WTC11 (cell line): Measurements from ENCODE around the gene IL20RA. TPM values are rescaled to one million over a fixed set of nuclear protein-coding genes. Genes with fewer than 3 reads are reported as not detected.

ENCODE experiments used
- ATAC-seq: fragments of 200-7000 bp; cut with Tn5 transposase; 2 replicates; pipeline ENCODE4 v1.10.0; 2021; ENCODE audit warnings: mild to moderate bottlenecking, moderate library complexity
- CTCF ChIA-PET: fragments of 300-600 bp; sonication (Branson Sonifier 250); formaldehyde crosslinking; loops from one replicate; lab custom pipeline; 2021; ENCODE audit warnings: antibody characterized with exemption; lab: Charles Lee
- POLR2A ChIA-PET: fragments of 350-600 bp; sonication (Branson Sonifier 250); formaldehyde crosslinking; loops from one replicate; lab custom pipeline; 2021; ENCODE audit warnings: antibody characterized with exemption; lab: Charles Lee
- DNase-seq: peaks from one replicate; pipeline ENCODE4 v3.0.0; 2021; ENCODE audit warnings: low spot score
- H3K27ac Mint-ChIP-seq: 2 replicates; pipeline ENCODE4 v1.8.0; 2021; ENCODE audit warnings: mixed read lengths
- H3K27me3 Mint-ChIP-seq: 2 replicates; pipeline ENCODE4 v1.8.0; 2021; ENCODE audit warnings: low read depth, mild to moderate bottlenecking, moderate library complexity, mixed read lengths
- H3K36me3 Mint-ChIP-seq: 2 replicates; pipeline ENCODE4 v1.8.0; 2021; ENCODE audit warnings: mixed read lengths
- H3K4me1 Mint-ChIP-seq: 2 replicates; pipeline ENCODE4 v1.8.0; 2022; ENCODE audit warnings: mixed read lengths
- H3K4me3 Mint-ChIP-seq: 2 replicates; pipeline ENCODE4 v1.8.0; 2021; ENCODE audit warnings: mild to moderate bottlenecking, moderate library complexity, mixed read lengths
- H3K9me3 Mint-ChIP-seq: 2 replicates; pipeline ENCODE4 v1.8.0; 2021; ENCODE audit warnings: mixed read lengths
- ATF1 ChIP-seq: sonication (generic); formaldehyde crosslinking; IDR thresholded peaks from 2 replicates; pipeline ENCODE4 v1.8.1; 2023; ENCODE audit warnings: mild to moderate bottlenecking, moderate library complexity, missing genetic modification reagents
- CBFB ChIP-seq: sonication (generic); formaldehyde crosslinking; IDR thresholded peaks from 2 replicates; pipeline ENCODE4 v1.8.1; 2022; ENCODE audit warnings: mild to moderate bottlenecking, low read depth, missing genetic modification reagents
- EMX1 ChIP-seq: fragments of 250-450 bp; sonication (Bioruptor Pico); IDR thresholded peaks from 2 replicates; pipeline ENCODE4 v1.8.0; 2021; ENCODE audit warnings: mild to moderate bottlenecking
- GTF2I ChIP-seq: fragments of 250-450 bp; sonication (Bioruptor Pico); conservative IDR thresholded peaks from 2 replicates; pipeline ENCODE4 v1.4.0; 2021; ENCODE audit warnings: mild to moderate bottlenecking
- IRF2 ChIP-seq: sonication (generic); formaldehyde crosslinking; IDR thresholded peaks from 2 replicates; pipeline ENCODE4 v1.8.0; 2022; ENCODE audit warnings: low read depth, missing genetic modification reagents, borderline replicate concordance
- JUN ChIP-seq: sonication (generic); formaldehyde crosslinking; IDR thresholded peaks from 2 replicates; pipeline ENCODE4 v1.8.0; 2023; ENCODE audit warnings: mild to moderate bottlenecking, missing genetic modification reagents
- MYBL2 ChIP-seq: sonication (generic); formaldehyde crosslinking; IDR thresholded peaks from 2 replicates; pipeline ENCODE4 v1.8.1; 2023; ENCODE audit warnings: mild to moderate bottlenecking, moderate library complexity, missing genetic modification reagents
- NR3C1 ChIP-seq: sonication (generic); formaldehyde crosslinking; conservative IDR thresholded peaks from 2 replicates; pipeline ENCODE4 v1.8.1; 2023; ENCODE audit warnings: low read depth, mild to moderate bottlenecking, missing genetic modification reagents
- OVOL2 ChIP-seq: fragments of 250-450 bp; sonication (Bioruptor Pico); IDR thresholded peaks from 2 replicates; pipeline ENCODE4 v1.9.0; 2021; ENCODE audit warnings: mild to moderate bottlenecking, borderline replicate concordance
- PRRX2 ChIP-seq: fragments of 250-450 bp; sonication (Bioruptor Pico); IDR thresholded peaks from 2 replicates; pipeline ENCODE4 v1.8.0; 2021; ENCODE audit warnings: mild to moderate bottlenecking
- ZNF121 ChIP-seq: sonication (generic); formaldehyde crosslinking; IDR thresholded peaks from 2 replicates; pipeline ENCODE4 v1.8.0; 2023; ENCODE audit warnings: missing genetic modification reagents
- ZNF138 ChIP-seq: sonication (generic); formaldehyde crosslinking; conservative IDR thresholded peaks from 2 replicates; pipeline ENCODE4 v1.8.1; 2022; ENCODE audit warnings: mild to moderate bottlenecking, moderate library complexity, missing genetic modification reagents
- ZNF219 ChIP-seq: sonication (generic); formaldehyde crosslinking; IDR thresholded peaks from 2 replicates; pipeline ENCODE4 v1.8.0; 2023; ENCODE audit warnings: missing genetic modification reagents, mild to moderate bottlenecking, borderline replicate concordance
- ZNF232 ChIP-seq: sonication (generic); formaldehyde crosslinking; IDR thresholded peaks from 2 replicates; pipeline ENCODE4 v1.8.0; 2022; ENCODE audit warnings: mild to moderate bottlenecking, missing genetic modification reagents
- ZNF423 ChIP-seq: fragments of 250-450 bp; sonication (Bioruptor Pico); IDR thresholded peaks from 2 replicates; pipeline ENCODE4 v2.1.2; 2022; ENCODE audit warnings: mild to moderate bottlenecking, moderate library complexity
- total RNA-seq: library from RNA; stranded (reverse); gene quantifications from 3 replicates; pipeline ENCODE4 v1.2.3, GENCODE V29; 2021
- TF ChIP-seq, protein P1 (sequence below): fragments of 250-450 bp; sonication (Bioruptor Pico); IDR thresholded peaks from 2 replicates; pipeline ENCODE4 v1.9.0; 2021; ENCODE audit warnings: moderate library complexity, mild to moderate bottlenecking, inconsistent platforms, borderline replicate concordance
- TF ChIP-seq, protein P2 (sequence below): sonication (generic); formaldehyde crosslinking; conservative IDR thresholded peaks from 2 replicates; pipeline ENCODE4 v1.8.1; 2022; ENCODE audit warnings: mild to moderate bottlenecking, missing genetic modification reagents
- TF ChIP-seq, protein P3 (sequence below): fragments of 250-450 bp; sonication (Bioruptor Pico); IDR thresholded peaks from 2 replicates; pipeline ENCODE4 v2.1.2; 2022; ENCODE audit warnings: mild to moderate bottlenecking, moderate library complexity
- TF ChIP-seq, protein P4 (sequence below): sonication (generic); formaldehyde crosslinking; IDR thresholded peaks from 2 replicates; pipeline ENCODE4 v1.8.1; 2023; ENCODE audit warnings: mild to moderate bottlenecking, missing genetic modification reagents, moderate library complexity
- TF ChIP-seq, protein P5 (sequence below): fragments of 250-450 bp; sonication (Bioruptor Pico); IDR thresholded peaks from 2 replicates; pipeline ENCODE4 v1.9.0; 2021; ENCODE audit warnings: mild to moderate bottlenecking

The IL20RA gene
- total RNA-seq, 1 experiment from 2014 or later, result 1.3 TPM

DNA sequence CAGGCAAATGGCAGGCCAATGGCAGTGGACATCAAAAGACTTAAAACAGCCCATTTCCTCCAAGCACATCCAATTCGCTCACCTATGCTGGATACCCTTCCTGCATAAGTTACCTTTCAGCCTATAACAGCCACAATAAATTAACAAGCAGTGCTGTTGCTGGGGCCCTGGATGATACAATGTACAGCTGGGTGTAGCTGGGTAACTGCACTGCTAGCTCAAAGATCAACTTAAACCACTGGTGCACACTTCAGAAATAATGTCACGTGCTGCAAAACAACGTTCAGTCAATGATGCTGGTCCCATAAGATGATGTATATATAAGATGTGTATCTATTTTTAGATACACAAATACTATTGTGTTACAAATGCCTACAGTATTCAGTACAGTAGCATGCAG, 13.6 kb downstream of the IL20RA start (continued):
- TF ChIP-seq, protein P1, sequence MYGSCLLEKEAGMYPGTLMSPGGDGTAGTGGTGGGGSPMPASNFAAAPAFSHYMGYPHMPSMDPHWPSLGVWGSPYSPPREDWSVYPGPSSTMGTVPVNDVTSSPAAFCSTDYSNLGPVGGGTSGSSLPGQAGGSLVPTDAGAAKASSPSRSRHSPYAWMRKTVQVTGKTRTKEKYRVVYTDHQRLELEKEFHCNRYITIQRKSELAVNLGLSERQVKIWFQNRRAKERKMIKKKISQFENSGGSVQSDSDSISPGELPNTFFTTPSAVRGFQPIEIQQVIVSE (CRISPR knock-in tag), result no peak
- TF ChIP-seq ZNF219 (CRISPR knock-in tag) (no peak), ZNF232 (CRISPR knock-in tag) (no peak), ZNF121 (CRISPR knock-in tag) (no peak), NR3C1 (CRISPR knock-in tag) (no peak)

DNA sequence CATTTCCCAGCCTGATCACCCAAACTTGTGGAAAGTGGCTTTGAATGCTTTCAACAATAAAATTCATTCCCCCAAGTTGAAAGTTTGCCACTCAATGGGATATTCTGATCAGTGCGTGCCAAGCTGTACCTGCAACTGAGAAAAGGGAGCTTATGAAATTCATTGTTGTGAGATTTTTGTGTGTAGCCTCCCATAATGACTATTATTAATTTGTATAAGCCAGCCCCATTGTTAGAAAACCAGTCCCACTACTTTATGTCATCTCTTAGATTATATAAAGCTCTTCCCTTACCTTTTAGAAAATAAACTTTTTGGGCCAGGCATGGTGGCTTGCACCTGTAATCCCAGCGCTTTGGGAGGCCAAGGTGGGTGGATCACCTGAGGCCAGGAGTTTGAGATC, 15.9 kb downstream of the IL20RA start:
- H3K4me1 Mint-ChIP-seq, result no peaks in the 10 kb centered on the region
- no peaks in the 10 kb centered on the region for H3K27me3 Mint-ChIP-seq
- H3K9me3 Mint-ChIP-seq, result peaks cover 6% of the 10 kb centered on the region; the same call in 1 of the 2 replicates
- no peaks in the 10 kb centered on the region for H3K36me3 Mint-ChIP-seq
- no peak overlapping the region for H3K27ac Mint-ChIP-seq
- TF ChIP-seq ZNF423 (CRISPR knock-in tag) (no peak), CBFB (no peak), ZNF138 (CRISPR knock-in tag) (no peak), MYBL2 (no peak), JUN (CRISPR knock-in tag) (no peak), OVOL2 (CRISPR knock-in tag) (no peak), EMX1 (CRISPR knock-in tag) (no peak), ATF1 (CRISPR knock-in tag) (no peak), PRRX2 (no peak), IRF2 (CRISPR knock-in tag) (no peak), GTF2I (CRISPR knock-in tag) (no peak)
- TF ChIP-seq, protein P2, sequence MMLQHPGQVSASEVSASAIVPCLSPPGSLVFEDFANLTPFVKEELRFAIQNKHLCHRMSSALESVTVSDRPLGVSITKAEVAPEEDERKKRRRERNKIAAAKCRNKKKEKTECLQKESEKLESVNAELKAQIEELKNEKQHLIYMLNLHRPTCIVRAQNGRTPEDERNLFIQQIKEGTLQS, result no peak
- TF ChIP-seq, protein P3, sequence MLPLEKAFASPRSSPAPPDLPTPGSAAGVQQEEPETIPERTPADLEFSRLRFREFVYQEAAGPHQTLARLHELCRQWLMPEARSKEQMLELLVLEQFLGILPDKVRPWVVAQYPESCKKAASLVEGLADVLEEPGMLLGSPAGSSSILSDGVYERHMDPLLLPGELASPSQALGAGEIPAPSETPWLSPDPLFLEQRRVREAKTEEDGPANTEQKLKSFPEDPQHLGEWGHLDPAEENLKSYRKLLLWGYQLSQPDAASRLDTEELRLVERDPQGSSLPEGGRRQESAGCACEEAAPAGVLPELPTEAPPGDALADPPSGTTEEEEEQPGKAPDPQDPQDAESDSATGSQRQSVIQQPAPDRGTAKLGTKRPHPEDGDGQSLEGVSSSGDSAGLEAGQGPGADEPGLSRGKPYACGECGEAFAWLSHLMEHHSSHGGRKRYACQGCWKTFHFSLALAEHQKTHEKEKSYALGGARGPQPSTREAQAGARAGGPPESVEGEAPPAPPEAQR (CRISPR knock-in tag), result no peak
- TF ChIP-seq, protein P4, sequence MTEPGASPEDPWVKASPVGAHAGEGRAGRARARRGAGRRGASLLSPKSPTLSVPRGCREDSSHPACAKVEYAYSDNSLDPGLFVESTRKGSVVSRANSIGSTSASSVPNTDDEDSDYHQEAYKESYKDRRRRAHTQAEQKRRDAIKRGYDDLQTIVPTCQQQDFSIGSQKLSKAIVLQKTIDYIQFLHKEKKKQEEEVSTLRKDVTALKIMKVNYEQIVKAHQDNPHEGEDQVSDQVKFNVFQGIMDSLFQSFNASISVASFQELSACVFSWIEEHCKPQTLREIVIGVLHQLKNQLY, result no peak
- TF ChIP-seq, protein P5, sequence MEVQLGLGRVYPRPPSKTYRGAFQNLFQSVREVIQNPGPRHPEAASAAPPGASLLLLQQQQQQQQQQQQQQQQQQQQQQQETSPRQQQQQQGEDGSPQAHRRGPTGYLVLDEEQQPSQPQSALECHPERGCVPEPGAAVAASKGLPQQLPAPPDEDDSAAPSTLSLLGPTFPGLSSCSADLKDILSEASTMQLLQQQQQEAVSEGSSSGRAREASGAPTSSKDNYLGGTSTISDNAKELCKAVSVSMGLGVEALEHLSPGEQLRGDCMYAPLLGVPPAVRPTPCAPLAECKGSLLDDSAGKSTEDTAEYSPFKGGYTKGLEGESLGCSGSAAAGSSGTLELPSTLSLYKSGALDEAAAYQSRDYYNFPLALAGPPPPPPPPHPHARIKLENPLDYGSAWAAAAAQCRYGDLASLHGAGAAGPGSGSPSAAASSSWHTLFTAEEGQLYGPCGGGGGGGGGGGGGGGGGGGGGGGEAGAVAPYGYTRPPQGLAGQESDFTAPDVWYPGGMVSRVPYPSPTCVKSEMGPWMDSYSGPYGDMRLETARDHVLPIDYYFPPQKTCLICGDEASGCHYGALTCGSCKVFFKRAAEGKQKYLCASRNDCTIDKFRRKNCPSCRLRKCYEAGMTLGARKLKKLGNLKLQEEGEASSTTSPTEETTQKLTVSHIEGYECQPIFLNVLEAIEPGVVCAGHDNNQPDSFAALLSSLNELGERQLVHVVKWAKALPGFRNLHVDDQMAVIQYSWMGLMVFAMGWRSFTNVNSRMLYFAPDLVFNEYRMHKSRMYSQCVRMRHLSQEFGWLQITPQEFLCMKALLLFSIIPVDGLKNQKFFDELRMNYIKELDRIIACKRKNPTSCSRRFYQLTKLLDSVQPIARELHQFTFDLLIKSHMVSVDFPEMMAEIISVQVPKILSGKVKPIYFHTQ (CRISPR knock-in tag), result no peak
- TF ChIP-seq, all 79 proteins: peak for 0
- H3K4me3 Mint-ChIP-seq, result no peak overlapping the region
- ChIA-PET CTCF (interaction anchor here (1.2 to 1.6 kb wide), 2 partner anchors 47 to 60 kb away, joined by 3 to 4 read pairs; no protein-coding TSS in a partner anchor), POLR2A (no interaction called here)
- ATAC-seq (no peak), DNase-seq (no peak)
